Activated CD4-positive, CD25-positive, alpha-beta regulatory T cell treated with anti-CD3 and anti-CD28 coated beads, Interleukin-2, amount 50 U/mL, for 72 hours (primary cell): ENCODE data around the gene MVD.

Source experiments
- DNase-seq: peaks from one replicate; pipeline ENCODE4 v3.0.0; 2021

The MVD gene, protein sequence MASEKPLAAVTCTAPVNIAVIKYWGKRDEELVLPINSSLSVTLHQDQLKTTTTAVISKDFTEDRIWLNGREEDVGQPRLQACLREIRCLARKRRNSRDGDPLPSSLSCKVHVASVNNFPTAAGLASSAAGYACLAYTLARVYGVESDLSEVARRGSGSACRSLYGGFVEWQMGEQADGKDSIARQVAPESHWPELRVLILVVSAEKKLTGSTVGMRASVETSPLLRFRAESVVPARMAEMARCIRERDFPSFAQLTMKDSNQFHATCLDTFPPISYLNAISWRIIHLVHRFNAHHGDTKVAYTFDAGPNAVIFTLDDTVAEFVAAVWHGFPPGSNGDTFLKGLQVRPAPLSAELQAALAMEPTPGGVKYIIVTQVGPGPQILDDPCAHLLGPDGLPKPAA

DNA sequence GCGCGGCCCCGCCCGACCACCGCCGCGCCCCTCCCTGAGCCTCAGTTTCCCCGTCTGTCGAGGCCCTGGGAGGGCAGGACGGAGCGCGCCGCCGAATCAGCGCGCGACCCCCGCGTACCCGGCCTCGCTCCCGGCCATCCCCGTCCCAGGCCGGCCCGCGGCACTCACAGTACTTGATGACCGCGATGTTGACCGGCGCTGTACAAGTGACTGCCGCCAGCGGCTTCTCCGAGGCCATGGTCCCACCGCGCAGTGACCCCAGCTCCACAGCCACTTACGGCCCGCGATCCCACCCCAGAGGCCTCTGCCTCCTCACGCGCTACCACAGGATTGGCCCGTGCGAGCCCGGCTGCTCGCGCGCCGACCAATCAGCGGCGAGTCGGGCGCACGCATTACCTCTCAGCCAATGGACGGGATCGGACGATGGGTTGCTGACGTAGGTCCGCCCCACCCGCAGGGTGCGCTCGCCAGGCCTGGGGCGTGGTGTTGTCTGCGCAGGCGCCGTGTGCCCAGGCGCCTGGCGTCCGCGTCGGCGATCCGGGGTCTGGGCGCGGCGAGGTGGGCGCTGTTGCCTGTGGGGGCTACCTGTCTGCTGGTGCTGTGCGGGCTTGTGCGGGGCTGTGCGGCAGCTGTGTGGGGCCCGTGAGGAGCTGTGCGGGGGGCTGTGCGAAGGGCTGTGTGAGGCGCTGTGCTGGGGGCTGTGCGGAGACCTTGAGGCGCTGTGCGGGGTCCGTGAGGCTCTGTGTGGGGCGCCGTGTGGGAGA lies at the start of gene MVD:
TSS of gene MVD (minus strand) at position 249 of the 764 bp plus-strand sequence. CDS start at position 238, 11 bp downstream.
- DNase-seq = peak; percentile 93

DNA sequence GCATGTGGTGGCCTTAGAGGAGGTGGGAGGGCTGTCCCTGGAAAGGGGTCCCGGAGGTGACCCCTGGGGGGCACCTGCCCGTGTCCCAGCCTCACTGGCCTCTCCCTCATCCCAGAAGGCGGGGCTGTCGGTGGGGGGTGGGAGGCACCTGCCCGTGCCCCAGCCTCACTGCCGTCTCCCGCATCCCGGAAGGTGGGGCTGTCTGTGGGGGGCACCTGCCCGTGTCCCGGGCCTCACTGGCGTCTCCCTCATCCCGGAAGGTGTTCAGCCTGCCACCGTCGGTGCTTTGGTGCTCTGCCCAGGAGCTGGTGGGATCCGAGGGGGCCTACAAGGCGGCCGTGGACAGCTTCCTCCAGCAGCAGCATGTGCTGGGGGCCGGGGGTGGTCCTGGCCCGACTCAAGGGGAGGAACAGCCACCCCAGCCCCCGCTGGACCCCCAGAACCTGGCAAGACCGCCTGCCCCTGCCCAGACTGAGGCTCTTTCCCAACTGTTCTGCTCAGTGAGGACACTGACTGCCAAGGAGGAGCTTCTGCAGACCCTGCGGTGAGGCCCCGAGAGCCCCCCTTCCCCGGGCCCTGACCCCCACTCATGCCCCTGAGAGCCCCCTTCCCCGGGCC lies 49.6 kb upstream of the MVD start:
- DNase-seq = no peak

DNA sequence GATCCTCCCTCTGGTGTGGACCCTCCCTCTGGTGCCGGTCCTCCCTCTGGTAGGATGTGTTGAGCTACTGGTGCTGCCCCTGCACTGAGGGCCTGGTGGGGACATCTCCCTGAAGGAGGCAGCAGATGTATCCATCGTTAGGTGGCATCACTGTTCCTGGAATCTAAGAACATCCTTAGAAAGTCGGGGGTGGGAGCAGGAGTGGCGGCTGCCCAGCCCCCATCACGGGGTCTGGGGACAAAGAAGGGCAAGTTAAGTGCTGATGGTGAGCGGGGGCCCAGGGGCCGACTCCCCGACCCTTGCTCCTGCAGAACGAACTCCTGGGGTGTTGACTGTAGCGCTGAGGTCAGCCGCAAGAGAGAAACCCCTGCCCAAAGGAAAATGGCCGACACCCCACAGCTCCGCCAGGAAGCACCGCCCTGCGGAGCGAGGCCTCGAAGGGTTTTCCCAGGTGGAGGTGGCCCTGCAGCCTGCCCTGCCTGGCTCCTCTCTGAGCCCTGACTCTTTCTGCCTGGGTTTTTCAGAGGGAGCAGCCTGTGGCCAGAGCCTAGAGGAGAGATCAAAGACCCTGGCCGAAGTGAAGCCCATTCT lies 49.0 kb upstream of the MVD start:
- DNase-seq = no peak

DNA sequence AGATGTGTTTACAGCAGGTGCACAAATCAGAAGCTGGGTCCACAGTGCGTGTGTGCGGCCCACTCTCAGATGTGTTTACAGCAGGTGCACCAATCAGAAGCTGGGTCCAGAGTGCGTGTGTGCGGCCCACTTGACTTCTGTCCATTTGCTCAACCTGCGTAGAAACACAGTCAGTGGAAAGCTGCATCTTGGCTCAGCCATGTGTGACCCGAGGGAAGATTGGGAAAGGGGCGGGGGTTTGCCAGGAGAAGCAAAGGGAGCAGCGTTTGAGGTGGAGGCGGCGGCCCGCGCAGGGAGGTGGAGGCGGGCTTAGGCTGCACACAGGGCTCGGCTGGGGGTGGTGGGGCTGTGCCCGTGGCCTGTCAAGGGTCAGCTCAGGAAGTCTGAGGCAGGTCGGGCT lies 47.7 kb upstream of the MVD start:
- no peak for DNase-seq

DNA sequence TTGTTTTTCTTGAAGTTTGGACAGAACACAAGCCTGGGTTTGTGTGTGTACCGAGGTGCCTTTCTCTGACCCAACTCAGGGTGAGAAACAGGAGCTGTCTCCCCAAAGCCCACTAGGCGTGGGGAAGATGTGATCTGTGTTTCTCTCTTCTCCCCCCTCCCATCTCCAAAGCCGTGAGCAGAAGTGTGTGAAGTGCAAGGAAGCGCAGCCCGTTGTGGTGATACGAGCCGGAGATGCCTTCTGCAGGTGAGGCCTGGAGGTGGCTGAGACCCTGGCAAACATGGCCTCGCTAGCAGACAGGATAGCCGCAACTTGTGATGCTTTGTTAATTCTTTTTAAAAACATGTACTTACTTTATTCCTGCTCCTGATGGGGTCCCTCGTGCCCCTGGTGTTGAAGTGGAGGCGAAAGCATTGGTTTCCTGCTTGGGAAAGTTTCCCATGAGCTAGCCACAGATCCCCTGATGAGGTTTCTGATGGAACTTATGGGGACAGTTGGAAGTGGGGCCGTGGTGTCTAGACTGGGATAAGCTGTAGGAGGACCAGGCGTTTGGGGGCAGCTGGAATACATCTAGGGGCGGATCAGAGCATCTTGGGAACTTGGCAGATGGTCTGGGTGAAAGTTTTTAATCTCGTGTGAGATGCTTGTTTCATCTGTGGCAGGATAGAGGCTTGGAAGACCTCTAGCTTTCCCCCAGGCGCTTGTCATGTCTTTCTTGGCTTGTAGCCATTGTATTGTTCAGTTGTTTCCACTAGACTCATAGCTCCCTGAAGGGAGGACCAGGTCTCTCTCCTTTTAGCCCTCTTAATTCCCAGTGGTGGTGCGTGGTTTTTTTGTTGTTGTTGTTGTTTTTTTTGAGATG lies 44.3 kb upstream of the MVD start:
- DNase-seq = no peak

DNA sequence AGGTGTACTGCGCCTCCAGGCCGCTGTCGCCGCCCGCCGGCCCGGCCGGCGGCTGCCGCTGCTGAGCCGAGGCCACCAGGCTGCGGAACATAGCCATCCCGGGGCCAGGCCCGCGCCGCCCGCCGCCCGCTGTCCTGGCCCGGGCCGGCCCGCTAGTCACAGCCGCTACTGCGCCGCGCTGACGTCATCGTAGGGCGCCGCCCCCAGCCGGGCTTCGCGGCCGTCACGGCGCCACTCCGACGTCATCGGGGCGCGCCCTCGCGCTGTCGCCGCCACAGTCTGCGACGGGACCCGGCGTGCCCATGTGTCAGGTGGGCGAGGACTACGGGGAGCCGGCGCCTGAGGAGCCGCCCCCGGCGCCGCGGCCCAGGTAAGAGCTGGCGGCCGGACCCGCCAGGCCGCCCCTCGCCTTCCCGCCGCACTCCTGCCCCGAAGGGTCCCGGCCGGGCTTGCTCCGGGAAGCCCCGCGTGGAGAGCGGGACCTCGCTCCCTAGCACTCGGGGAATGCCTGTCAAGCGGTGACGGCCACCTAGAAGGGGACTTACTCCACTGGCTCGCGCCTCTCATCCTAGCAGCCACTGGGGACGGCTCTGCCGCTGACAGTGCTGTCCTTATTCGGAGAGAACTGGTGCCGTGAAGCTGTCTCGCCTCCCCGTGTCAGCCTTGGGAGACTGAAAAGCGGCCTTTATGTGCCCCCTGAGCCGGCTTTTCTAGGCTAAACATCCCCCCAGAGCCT lies 43.5 kb upstream of the MVD start, which contains the start of the genes CTU2 and RNF166:
TSS of gene CTU2 (plus strand) at position 275 of the 736 bp plus-strand sequence. CDS start at position 303, 28 bp downstream.
TSS of gene RNF166 (minus strand) at position 180 of the 736 bp plus-strand sequence. CDS start at position 97, 83 bp downstream.
- peak; percentile 96 for DNase-seq

DNA sequence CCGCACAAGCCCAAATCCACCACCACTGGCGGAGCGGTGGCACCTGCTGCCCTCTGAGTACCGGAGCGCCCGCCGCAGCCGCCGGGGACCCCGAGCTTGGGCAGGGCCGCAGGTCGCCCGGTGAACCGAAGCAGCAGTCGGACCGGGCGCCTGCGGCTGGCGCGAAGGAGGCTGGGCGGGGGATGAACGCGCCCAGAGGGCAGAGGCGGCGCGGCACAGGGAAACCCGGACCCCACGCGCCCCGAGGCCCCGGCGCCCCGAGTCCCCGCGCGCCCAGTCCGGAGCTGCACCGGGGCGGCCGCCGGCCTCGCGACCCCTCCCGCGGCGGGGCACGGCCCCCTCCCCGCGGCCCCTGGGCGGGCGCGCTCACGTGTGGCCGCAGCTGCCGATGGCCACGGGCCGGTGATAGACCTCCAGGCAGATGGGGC lies 42.9 kb upstream of the MVD start:
- no peak for DNase-seq

DNA sequence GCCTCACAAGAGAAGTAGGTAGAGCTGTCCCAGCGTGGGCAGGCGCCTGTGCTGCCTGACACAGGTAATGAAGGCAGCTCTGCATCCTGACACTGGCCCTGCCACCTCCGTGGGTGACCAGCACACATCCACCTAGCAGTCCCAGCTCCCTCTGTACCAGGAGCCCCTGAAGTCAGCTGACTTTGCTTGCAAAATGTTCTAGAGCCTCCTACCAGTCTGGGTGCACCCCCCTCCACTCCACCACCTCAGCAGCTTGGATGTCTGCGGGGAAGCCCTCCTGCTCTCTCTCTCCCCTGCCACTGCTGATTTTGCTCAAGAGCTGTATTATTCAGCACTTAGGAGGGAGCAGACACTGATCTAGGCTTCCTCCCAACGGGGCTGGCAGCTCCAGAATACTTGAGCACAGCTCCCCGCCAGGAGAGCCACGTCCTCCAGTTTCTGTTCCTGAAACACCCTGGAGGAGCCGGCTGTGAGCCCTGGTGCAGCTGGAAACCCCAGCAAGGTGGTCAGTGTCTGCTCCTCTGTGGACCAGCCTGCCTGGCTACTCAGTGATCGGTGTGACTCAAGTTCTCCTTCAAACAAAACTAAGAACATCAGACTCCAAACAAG lies 42.3 kb upstream of the MVD start:
- DNase-seq = no peak

DNA sequence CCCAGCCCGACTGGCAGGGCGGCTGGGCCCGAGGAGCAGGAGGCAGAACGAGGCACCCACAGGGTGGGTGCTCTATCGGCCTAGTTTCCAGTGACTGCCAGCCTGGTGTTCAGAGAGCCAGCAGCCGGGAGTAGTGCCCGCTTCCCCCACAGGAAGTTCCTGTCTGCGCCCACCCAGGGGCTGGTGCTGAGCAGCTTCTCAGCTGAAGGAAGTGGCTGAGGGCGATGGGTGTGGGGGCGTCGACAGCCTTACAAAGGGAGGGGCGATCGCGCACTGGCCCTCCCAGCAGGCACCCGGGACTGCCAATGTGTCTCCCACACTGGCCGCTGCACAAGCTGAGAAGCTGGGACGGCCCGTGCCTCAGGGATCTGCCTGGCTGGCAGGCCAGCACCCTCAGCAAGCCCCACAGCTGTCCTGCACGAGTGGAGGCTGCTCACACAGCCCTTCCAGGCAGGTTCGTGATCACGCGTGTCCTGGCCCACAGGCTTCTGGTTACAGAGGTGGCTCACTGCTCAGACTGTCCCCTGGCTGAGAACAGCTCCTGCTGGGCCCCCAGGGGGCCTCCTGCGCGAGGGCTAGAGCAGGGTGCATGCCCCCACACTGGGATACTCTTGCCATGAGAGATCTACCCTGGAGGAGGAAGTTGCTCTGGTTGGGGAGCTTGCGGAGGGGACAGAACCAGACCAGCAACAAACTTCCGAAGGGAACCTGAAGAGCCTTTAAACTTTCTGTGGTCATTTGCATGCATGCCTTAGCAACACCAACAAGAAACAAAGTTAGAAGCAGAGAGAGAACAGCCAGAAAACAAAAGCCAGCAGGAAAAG lies 40.8 kb upstream of the MVD start:
- peak; percentile 59 for DNase-seq

DNA sequence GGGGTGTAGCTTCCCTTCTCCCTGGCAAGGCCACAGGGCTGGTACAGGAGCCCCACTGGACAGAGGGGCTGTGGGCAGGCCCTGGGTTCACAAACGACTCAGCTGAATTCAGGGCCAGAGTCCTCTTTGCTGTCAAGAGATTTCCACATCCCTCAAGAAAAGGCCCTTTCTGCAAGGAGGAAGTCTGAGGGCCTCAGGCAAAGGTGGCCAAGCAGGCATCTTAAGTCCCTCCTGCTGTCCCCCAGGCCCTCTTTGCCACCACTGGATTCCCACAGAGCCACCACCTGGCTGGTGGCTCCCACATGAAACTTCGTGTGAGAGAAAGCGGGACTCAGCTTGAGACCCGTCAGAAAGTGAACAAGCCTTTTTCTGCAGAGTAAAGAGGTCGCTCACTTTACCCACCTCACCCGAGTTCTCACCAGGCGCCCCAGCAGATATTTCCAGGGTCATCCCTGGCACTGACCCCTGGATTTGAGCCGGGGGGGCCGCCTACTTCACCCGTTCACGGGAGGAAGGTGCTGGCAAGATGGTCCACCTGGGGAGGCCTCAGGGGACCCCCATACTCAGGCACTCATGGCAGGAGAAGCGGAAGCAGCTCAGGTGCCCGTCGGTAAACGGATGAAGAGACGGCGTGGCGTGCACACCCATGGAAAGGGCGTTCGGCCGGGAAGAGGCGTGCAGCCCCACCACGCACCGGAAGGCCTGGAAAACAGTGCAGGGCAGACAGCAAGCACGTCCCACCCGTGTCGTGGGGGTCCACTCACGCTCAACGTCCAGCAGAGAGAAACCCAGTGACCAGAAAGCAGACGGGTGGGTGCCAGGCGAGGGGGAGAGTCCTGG lies 39.7 kb upstream of the MVD start:
- DNase-seq = no peak

DNA sequence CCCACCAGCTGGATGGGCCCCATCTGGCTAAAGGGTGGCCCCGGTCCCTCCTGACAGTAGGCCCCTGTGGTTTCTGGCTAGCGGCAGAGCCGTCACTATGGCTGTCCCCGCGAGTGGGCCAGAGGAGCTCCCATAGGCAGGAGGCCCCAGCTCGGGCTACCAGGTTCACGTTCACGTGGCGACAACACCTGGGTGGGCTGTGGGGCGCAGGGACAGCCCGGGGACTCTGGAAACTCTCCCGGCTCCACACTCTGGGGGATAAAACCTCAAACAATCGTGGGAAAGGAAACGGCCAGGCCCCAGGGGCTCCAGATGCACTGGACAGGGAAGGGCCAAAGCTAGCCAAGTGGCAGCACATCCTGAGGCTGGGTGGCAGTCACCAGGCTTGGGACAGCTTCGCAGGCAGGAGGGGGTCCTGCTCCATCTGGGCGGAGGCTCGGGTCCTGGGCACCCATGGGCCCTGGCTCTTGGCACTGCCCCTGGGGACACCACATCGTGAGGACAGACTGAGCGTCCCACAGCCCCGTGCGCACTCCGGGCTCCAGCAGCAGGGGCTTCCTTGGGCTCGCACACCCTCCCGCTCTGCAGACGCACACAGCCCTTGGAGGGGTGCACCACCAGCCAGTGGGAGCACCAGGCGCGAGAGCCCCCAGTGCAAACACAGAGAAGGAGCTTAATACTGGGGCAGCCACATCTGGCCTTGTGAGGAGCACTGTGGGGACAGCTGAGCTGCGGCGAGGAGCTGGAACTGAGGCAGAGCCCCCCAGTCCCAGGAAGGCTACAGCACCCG lies 38.9 kb upstream of the MVD start:
- DNase-seq = no peak

DNA sequence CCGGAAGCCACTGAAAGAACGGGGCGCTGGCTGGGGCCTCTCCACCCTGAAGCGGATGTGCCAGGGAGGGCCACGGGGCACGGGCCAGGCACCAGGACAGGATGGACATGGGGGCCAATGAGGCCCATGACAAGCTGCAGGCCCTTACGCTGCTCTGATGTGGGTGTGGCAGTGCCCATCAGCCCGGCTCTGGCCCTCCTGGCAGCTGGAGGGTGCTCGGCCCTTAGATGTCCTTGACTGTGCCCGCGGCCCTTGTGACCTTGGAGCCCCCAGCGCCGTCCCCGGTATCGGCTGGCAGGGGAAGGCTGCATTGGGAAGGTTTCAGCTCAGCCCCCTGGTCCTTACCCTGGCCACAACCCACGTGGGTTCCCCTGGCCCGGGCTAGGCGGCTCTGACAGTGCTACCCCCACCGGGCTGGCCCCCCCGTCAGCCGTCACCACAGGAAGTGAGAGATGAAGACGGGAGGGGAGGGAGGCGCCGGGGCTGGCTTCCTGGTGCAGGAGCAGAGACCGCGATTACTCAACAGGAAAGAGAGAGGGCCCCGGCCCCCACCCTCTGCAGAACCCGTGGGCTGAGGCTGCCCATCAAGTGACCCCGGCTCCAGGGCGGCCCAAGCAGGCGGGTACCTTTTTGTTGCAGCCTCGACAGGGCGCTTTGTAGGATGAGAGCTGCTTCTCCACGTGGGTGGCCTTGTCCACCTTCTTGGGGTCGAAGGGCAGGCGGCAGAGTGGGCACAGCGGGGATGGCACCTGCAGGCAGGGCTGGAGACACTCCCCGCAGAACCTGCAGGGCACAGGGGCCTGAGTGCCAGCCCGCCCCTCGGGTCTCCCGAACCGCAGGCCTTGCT lies 38.0 kb upstream of the MVD start:
- DNase-seq = peak; percentile 89

DNA sequence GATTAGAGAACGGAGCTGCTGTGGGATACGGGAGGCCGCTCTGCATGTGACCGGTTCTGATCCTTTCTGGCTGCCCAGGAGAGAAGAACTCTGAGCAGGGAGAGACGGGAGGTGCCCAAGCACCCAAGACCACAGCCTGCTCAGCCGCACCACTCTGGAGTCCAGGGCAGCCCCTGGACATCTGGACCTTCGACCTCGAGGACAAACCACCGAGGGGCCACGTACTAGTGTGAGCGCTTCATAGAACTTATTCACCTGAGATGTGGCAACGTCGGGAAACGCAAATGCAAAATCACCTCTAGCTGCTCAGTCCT lies 37.4 kb upstream of the MVD start:
- DNase-seq = no peak

DNA sequence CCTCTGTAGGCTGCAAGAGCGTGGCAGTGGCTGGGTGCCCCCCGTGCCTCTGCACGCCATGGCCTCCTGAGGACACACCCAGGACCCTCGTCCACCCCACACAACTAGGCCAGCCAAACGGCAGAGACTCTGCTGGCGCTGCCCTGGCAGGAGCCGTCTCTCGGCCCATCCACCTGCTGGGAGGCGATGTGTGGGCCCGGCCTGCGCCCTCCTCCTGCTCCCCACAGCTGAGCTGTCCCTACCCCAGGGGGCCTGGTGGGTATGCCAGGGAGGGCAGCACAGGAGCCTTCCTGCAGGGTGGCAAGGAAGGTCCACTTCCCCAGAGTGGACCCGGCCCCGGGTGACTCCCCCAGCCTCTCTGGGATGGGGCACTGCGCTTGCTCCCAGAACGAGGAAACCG lies 36.3 kb upstream of the MVD start:
- DNase-seq = no peak

DNA sequence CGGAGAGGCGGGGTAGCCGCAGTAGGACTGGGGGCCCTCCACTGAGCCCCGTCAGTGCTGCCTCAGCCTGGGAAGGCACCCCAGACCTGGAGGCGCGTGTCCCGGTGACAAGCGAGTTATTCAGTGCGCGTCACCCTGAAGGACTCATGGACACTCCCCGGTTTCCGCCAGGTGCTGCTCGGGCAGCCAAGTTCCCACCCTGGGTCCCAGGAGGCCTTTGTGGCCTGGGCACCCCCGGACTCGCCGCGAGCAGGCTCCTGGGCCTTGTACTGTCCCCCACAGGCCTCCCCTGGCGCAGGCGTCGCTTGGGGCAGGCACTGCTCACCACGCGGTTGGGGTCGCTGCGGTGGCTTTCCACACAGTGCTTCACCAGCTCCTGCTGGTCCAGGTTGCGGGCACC lies 35.8 kb upstream of the MVD start:
- DNase-seq = no peak

DNA sequence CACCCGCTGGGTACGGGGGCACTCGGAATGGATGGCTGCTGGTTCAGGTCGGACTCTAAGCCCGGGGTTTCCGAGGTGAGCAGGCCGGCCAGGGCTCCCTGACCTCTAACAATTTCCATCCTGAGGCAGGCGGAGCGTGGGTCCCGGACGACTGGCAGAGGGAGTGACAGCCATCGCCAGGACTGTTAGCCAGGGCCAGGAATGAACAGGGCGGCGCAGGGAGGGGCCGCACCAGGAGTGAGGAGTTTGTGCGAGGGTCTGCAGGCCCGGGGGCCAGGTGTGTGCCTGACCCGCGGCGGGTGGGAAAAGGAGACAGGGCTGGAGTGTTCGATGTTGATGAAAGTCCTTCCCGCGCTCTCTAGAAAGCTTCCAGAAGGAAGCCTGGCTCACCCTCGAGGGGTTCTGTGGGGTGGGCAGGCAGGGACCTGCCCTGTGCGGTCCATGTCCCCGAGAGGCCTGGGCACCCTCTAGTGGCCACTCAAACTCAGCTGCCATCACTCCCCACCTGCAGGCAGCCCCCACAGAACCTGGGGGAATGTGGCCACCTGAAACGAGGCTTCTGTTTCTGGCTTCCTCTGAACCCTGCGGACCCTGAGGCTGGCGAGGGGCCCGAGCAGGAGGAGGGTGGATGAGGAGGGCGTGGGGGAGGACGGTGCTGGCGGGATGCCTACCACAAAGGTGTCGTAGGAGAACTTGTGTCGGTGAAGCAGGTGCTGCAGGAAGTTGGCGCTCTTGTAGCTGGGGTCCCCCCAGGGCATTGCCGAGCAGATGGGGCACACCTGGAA lies 35.1 kb upstream of the MVD start:
- DNase-seq = no peak
